ENCODE data around the gene TMPRSS12.
A peak's percentile ranks its signal among the peaks of the same experiment; 100 is the strongest.
"Not testable (repeated sequence)": the region's sequence is repeated elsewhere in the genome, so short reads cannot be mapped to it uniquely, and the experiment has no call there.

TMPRSS12 gene, protein sequence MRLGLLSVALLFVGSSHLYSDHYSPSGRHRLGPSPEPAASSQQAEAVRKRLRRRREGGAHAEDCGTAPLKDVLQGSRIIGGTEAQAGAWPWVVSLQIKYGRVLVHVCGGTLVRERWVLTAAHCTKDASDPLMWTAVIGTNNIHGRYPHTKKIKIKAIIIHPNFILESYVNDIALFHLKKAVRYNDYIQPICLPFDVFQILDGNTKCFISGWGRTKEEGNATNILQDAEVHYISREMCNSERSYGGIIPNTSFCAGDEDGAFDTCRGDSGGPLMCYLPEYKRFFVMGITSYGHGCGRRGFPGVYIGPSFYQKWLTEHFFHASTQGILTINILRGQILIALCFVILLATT
- total RNA-seq, result 0 reads per million in 2 donors

- no peak for DNase-seq
These were observed at the start of gene TMPRSS12 for GRCh38 chr12:50842637-50843493. Gene TMPRSS12, plus strand, starts transcription at chr12:50842926. Its CDS starts 39 bp downstream, at chr12:50842965.

GRCh38 chr12:50799908-50800307 lies 42.8 kb upstream of the TMPRSS12 start:
- peak in 1 of 5 experiments; percentile 19 for DNase-seq

- no peak for DNase-seq
These were observed 39.4 kb upstream of the TMPRSS12 start for GRCh38 chr12:50803230-50803875.

DNA sequence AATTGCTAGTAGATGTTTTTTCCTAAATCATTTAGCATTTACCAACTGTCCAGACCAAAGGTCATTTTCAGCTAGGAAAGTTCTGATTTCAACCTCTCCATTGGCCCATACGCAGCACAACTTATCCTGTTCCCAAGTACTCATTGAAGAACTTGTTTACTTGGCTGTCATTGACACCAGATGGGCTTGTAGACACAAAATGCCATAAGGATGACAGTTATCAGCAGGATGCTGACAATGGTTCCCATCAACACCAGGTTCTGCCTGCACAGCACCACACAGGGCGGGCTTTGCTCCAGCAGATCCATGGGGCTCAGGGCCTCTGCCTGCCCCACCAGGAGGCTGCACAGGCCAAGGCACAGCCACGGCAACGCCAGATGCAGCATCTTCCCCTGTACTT lies 36.5 kb upstream of the TMPRSS12 start:
- DNase-seq, result no peak

GRCh38 chr12:50809131-50809530 lies 33.6 kb upstream of the TMPRSS12 start:
- DNase-seq, result not testable (repeated sequence)

DNA sequence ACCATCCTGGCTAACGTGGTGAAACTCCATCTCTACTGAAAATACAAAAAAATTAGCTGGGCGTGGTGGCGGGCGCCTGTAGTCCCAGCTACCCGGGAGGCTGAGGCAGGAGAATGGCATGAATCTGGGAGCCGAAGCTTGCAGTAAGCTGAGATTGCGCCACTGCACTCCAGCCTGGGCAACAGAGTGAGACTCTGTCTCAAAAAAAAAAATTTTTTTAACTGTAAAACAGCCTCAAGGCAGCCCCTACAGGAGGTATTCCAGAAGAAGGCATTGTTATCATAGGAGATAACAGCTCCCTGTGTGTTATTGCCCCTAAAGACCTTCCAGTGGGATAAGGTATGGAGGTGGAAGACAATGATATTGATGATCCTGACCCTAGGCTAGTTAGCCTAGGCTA lies 27.8 kb upstream of the TMPRSS12 start:
- DNase-seq, result not testable (repeated sequence)

- no peak for DNase-seq
These were observed 22.5 kb upstream of the TMPRSS12 start for GRCh38 chr12:50820177-50820576.

DNA sequence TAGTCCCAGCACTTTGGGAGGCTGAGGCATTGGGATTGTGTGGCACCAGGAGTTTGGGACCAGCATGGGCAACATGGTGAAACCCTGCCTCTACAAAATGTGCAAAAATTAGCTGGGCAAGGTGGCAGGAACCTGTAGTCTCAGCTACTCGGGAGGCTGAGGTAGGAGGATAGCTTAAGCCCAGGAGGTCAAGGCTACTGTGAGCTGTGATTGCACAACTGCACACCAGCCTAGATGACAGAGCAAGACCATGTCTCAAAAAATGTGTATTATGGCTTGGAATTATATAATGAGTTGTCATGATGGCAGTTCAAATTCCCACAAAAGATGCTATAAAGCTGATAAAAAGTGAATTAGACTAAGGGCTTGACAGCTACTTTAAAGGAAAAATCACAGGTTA lies 20.6 kb upstream of the TMPRSS12 start:
- no peak for DNase-seq

GRCh38 chr12:50823724-50824123 lies 19.0 kb upstream of the TMPRSS12 start:
- DNase-seq, result not testable (repeated sequence)

GRCh38 chr12:50824914-50825313 lies 17.8 kb upstream of the TMPRSS12 start:
- DNase-seq, result no peak

DNA sequence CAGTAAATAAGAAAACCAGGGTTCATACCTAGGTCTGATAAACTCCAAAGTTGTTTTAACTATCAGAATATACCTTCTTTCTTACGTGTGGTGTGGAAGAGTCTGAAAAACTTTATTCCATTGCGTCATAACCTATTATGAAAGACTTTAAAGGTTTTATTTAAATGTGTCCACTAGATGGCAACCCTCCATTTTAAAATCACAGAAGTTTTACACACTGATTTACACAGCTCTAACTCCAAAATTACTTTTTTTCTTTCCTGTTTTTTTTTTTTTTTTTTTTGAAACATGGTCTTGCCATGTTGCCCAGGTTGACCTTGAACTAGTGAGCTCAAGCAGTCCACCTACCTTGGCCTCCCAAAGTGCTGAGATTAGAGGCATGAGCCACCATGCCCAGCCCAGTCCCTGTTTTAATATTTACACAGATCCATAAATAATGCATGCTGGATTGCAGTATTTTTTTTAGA lies 17.3 kb upstream of the TMPRSS12 start:
- peak in 2 of 5 experiments; percentile 23 to 71 for DNase-seq

- DNase-seq, result no peak
These were observed 14.6 kb upstream of the TMPRSS12 start for GRCh38 chr12:50828121-50828520.

GRCh38 chr12:50828886-50829285 lies 13.8 kb upstream of the TMPRSS12 start:
- no peak for DNase-seq

- not testable (repeated sequence) for DNase-seq
These were observed 8.9 kb upstream of the TMPRSS12 start for GRCh38 chr12:50833801-50834200.

- DNase-seq, result no peak
These were observed 3.7 kb upstream of the TMPRSS12 start for GRCh38 chr12:50839042-50839441.

- DNase-seq, result peak in 1 of 5 experiments; percentile 15
These were observed 1.8 kb upstream of the TMPRSS12 start for GRCh38 chr12:50840809-50841487.

DNA sequence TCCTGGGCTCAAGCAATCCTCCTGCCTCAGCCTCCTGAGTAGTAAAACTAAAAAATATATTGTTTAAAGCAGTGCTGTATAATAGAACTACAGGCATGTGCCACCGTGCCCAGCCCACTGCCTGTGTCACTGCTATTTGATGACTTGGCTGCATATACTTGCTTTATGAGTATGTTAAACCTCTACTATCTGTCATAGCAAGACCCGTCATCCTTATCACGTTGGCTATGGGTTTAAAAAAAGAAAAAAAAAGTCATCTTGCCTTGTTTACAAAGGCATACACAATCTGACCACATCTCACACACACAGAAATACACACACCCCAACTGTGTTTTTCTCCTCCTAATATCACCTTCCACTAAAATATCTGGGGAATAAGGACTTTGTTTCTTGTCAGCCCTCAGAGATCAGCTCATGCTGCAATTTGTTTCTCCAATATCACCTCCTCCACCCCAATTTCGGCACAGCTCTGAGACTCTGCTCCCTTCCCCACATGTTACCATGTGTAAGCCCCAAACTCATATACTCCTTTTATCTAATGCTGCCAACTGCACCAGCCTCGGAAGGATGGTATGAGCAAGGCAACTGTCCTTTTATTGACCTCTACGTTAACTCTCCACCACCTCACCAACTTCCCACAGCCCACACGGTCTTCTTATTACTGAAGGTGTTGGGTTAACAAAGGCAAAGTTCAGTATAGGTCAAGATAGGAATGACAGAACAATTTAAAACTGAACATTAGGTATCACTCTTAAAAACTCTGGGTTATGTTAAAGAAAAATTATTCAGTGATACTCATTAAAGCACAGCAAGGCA lies 802 bp upstream of the TMPRSS12 start:
- peak in 1 of 5 experiments; percentile 27 for DNase-seq

- DNase-seq, result no peak
These were observed 2.4 kb downstream of the TMPRSS12 start for GRCh38 chr12:50845021-50845647.

- DNase-seq, result no peak
These were observed 6.2 kb downstream of the TMPRSS12 start for GRCh38 chr12:50848963-50849362.

- DNase-seq, result not testable (repeated sequence)
These were observed 12.5 kb downstream of the TMPRSS12 start for GRCh38 chr12:50855218-50855617.

DNA sequence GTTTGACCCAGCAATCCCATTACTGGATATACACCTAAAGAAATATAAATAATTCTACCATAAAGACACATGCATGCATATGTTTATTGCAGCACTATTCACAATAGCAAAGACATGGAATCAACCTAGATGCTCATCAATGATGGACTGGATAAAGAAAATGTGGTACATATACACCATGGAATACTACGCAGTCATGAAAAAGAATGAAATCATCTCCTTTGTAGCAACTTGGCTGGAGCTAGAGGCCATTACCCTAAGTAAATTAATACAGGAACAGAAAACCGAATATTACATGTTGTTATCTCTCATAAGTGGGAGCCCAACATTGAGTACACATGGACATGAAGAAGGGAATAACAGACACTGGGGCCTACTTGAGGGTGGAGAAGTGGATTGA lies 13.0 kb downstream of the TMPRSS12 start:
- DNase-seq, result not testable (repeated sequence)

All from T-helper 2 cell (primary cell).